DOHH2 (cell line): Measurements from ENCODE around the gene CCDC85A.

Experiments used
- H3F3A ChIP-seq: fragments of 200-600 bp; sonication (generic), shearing (Covaris generic); 2 replicates; pipeline ENCODE4 v1.6.0; 2016; ENCODE audit warnings: antibody characterized with exemption, mild to moderate bottlenecking; ENCODE audit not compliant: control insufficient read depth, insufficient read depth
- H3K27ac ChIP-seq: fragments of 200-600 bp; sonication (generic); 2 replicates; pipeline ENCODE4 v1.5.1; 2014; ENCODE audit warnings: low read depth, mild to moderate bottlenecking, low read length, moderate library complexity
- H3K27me3 ChIP-seq: fragments of 200-600 bp; sonication (generic); 2 replicates; pipeline ENCODE4 v1.6.1; 2014; ENCODE audit warnings: mild to moderate bottlenecking, low read length, mixed read lengths; ENCODE audit not compliant: control insufficient read depth
- H3K36me3 ChIP-seq: fragments of 200-600 bp; sonication (generic); 2 replicates; pipeline ENCODE4 v1.6.1; 2014; ENCODE audit warnings: mild to moderate bottlenecking, low read length, moderate library complexity, mixed read lengths; ENCODE audit not compliant: control insufficient read depth
- H3K4me1 ChIP-seq: fragments of 200-600 bp; sonication (generic); 2 replicates; pipeline ENCODE4 v1.6.1; 2014; ENCODE audit warnings: mild to moderate bottlenecking, low read length, mixed read lengths; ENCODE audit not compliant: control insufficient read depth
- H3K4me2 ChIP-seq: fragments of 200-600 bp; sonication (generic); 2 replicates; pipeline ENCODE4 v1.6.0; 2014; ENCODE audit warnings: mild to moderate bottlenecking, low read length, moderate library complexity
- H3K4me3 ChIP-seq: fragments of 200-600 bp; sonication (generic); 2 replicates; pipeline ENCODE4 v1.5.1; 2014; ENCODE audit warnings: mild to moderate bottlenecking, low read length, mixed read lengths
- H3K79me2 ChIP-seq: fragments of 200-600 bp; sonication (generic); 2 replicates; pipeline ENCODE4 v1.6.1; 2014; ENCODE audit warnings: mild to moderate bottlenecking, low read length, mixed read lengths; ENCODE audit not compliant: control insufficient read depth
- H3K9me2 ChIP-seq: fragments of 200-600 bp; sonication (generic); replicated peaks from 2 replicates; pipeline ENCODE4 v1.6.1; 2014; ENCODE audit warnings: mild to moderate bottlenecking, low read length, mixed read lengths; ENCODE audit not compliant: control insufficient read depth
- H3K9me3 ChIP-seq: fragments of 200-600 bp; sonication (generic); 2 replicates; pipeline ENCODE4 v1.6.1; 2014; ENCODE audit warnings: antibody characterized with exemption, low read length, mixed read lengths; ENCODE audit not compliant: control insufficient read depth, insufficient read depth
- H4K20me1 ChIP-seq: fragments of 200-600 bp; sonication (generic); 2 replicates; pipeline ENCODE4 v1.6.0; 2014; ENCODE audit warnings: low read depth, mild to moderate bottlenecking, antibody characterized with exemption, low read length, moderate library complexity; ENCODE audit not compliant: control insufficient read depth, insufficient read depth
- EZH2phosphoT487 ChIP-seq: fragments of 200-600 bp; sonication (generic); IDR thresholded peaks from 2 replicates; pipeline ENCODE4 v1.6.1; 2017; ENCODE audit warnings: borderline replicate concordance, mild to moderate bottlenecking, antibody characterized with exemption, low read length, moderate library complexity, mixed read lengths
- TF ChIP-seq, protein P1 (sequence below): fragments of 200-600 bp; sonication (generic); IDR thresholded peaks from one replicate; pipeline ENCODE4 v1.5.1; 2014; ENCODE audit warnings: antibody characterized with exemption, mild to moderate bottlenecking, low read depth, low read length; ENCODE audit not compliant: poor library complexity, severe bottlenecking

The CCDC85A gene

DNA sequence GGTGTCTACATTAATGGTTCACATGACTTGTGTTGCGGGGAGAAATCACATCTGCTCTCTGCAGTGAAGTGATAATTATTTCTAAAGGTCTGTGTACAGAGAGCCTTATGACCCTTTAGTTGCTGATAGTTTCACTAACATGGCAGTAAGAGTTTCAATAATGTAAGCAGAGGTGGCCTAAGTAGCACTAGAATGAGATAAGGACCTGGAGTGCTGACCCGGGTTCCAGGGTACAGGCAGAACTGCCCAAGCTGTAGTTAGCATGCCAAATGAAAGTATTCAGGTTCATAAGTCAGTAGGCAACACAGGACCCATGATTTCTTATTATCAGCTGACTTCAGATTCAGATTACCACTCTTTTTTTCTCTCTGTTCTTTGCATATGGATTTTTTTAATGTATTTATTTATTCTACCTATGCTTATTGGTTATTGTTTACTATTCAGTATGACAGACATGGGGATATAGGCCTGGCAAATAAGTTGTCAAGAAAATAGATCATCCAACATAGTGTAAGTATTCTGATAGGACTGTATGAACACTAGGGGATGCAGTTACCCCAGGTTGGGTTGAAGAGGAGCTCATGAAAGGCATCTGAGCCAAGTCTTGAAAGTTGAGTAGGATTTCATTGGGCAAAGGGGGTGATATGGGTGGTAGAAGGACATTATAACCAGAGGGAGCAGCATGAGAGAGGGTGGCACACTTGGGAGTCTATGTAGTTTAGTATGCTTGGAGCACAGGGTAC is 105.2 kb downstream of the CCDC85A start:
- Histone ChIP-seq H3K4me1 (peaks cover 46% of the 10 kb centered on the region), H3K4me3 (no peak overlapping the region), H3K9me3 (no peaks in the 10 kb centered on the region), H4K20me1 (no peaks in the 10 kb centered on the region), H3F3A (no peaks in the 10 kb centered on the region), H3K27ac (peak overlapping the region; percentile 16; the same call in 1 of the 2 replicates), H3K9me2 (no peaks in the 10 kb centered on the region), H3K27me3 (no peaks in the 10 kb centered on the region), H3K79me2 (no peaks in the 10 kb centered on the region), H3K36me3 (no peaks in the 10 kb centered on the region), H3K4me2 (peak overlapping the region; percentile 37)
- TF ChIP-seq EZH2phosphoT487 = no peak
- TF ChIP-seq, protein P1, sequence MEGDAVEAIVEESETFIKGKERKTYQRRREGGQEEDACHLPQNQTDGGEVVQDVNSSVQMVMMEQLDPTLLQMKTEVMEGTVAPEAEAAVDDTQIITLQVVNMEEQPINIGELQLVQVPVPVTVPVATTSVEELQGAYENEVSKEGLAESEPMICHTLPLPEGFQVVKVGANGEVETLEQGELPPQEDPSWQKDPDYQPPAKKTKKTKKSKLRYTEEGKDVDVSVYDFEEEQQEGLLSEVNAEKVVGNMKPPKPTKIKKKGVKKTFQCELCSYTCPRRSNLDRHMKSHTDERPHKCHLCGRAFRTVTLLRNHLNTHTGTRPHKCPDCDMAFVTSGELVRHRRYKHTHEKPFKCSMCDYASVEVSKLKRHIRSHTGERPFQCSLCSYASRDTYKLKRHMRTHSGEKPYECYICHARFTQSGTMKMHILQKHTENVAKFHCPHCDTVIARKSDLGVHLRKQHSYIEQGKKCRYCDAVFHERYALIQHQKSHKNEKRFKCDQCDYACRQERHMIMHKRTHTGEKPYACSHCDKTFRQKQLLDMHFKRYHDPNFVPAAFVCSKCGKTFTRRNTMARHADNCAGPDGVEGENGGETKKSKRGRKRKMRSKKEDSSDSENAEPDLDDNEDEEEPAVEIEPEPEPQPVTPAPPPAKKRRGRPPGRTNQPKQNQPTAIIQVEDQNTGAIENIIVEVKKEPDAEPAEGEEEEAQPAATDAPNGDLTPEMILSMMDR = peak; percentile 43

DNA sequence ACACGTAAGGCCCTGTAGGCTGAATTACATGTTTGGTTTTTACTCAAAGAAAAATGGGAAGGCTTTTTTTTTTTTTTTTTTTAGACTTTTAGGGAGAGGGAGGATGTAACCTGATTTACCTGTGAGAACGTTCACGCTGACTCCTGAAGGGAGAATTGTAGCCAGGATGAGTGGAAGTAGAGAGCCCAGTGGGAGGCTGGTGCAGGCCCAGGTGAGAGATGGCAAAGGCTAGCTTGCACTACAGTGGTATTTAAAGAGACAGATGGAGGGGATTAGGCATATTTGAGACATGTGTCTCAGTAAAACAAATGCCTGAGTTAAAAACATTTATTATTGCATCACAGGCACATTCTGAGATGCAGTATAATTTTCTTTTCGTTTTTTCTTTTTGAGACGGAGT is 107.9 kb downstream of the CCDC85A start:
- Histone ChIP-seq H3K9me3 (no peaks in the 10 kb centered on the region), H3K4me2 (no peak overlapping the region), H3K4me1 (peaks cover 44% of the 10 kb centered on the region), H3K79me2 (no peaks in the 10 kb centered on the region), H4K20me1 (no peaks in the 10 kb centered on the region), H3K36me3 (no peaks in the 10 kb centered on the region), H3K9me2 (no peaks in the 10 kb centered on the region), H3K27me3 (no peaks in the 10 kb centered on the region), H3F3A (no peaks in the 10 kb centered on the region), H3K4me3 (no peak overlapping the region), H3K27ac (no peak overlapping the region)
- TF ChIP-seq, protein P1 = no peak
- TF ChIP-seq EZH2phosphoT487 = no peak

DNA sequence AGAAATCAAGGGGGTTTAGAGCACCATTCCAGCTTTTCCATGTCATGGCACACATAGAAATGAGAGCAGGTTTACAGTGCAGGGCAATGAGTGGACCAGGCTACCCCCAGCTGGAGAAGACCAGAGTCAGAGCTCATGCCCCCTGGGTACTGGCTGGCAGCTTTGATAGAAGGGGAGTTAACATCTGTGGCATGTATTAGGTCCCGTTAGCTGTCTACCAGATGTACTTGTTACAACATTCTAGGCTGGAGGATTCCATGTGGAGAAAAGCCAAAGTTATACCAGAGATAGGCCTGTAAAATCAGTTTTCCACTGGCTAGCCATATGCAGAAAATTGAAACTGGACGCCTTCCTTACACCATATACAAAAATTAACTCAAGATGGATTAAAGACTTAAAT is 109.2 kb downstream of the CCDC85A start:
- no peaks in the 10 kb centered on the region for H3K9me2 ChIP-seq
- H3K27me3 ChIP-seq = no peaks in the 10 kb centered on the region
- H3F3A ChIP-seq = no peaks in the 10 kb centered on the region
- no peak overlapping the region for H3K27ac ChIP-seq
- no peaks in the 10 kb centered on the region for H3K79me2 ChIP-seq
- H3K4me2 ChIP-seq = no peak overlapping the region
- H3K4me1 ChIP-seq = peaks cover 32% of the 10 kb centered on the region
- TF ChIP-seq, protein P1 = no peak
- TF ChIP-seq EZH2phosphoT487 = no peak
- no peaks in the 10 kb centered on the region for H4K20me1 ChIP-seq
- H3K36me3 ChIP-seq = no peaks in the 10 kb centered on the region
- no peaks in the 10 kb centered on the region for H3K9me3 ChIP-seq
- no peak overlapping the region for H3K4me3 ChIP-seq
